Left ventricle myocardium superior (tissue), 1 donor: ENCODE results near the gene DACT1. TPM values are rescaled to one million over a fixed set of nuclear protein-coding genes. Genes with fewer than 3 reads are reported as not detected.

Source experiments
- ATAC-seq: fragments of 200-7000 bp; cut with Tn5 transposase; one replicate; pipeline ENCODE4 v1.9.1; 2020; ENCODE audit warnings: mild to moderate bottlenecking, moderate library complexity
- DNase-seq: peaks from one replicate; pipeline ENCODE4 v3.0.0-alpha.2; 2020
- intact Hi-C: fragments of 100-400 bp; cut with micrococcal nuclease; formaldehyde crosslinking; loops from one replicate; pipeline ENCODE4 v1.11.0; 2022
- total RNA-seq: library from RNA; stranded (reverse); fragmentation: NEBNext Ultra II Directional; extraction: Animal tissue kit (Norgen Biotek cat#: 25700); gene quantifications from one replicate; pipeline ENCODE4 v1.2.1, GENCODE V29; 2021
- donor health status: DM: no; HTN: yes; CAD: no; lungs with severe emphysema.

DACT1 gene
- total RNA-seq, 1 donor from 2014 or later = 2.2 TPM

DNA sequence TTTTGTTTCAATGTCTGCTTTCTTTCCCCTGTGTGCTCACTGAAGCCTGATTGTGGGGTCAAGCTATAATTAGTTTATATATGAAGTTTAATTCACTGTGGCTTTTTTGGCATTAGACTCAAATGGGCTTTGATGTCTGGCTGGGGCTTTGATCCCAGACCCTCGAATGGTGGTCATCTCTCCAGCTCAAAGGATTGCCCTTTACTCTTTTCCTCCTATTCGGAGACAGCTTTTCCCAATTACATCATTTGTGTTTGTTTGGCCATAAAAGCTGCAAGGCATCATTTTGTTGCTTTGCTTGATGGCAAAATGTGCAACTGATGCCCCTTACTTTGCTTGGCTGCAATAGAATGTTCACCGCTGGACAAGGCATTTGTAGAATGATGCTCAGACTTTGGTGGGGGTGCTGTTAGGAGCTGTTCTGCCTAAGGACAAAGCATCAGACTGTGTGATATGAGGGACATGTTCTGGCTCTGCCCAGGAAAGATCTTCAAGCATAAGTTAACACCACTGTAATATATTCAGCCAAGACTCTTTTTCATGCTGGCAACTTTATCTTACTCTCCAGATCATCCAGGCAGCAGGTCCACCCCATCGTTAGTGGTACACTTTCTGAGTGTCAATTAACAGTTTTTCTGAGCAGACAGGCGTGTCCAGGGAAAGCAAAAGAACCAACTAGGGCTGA, 3.2 kb upstream of the DACT1 start:
- no peak for ATAC-seq
- intact Hi-C loops = no loop called here
- no peak for DNase-seq

DNA sequence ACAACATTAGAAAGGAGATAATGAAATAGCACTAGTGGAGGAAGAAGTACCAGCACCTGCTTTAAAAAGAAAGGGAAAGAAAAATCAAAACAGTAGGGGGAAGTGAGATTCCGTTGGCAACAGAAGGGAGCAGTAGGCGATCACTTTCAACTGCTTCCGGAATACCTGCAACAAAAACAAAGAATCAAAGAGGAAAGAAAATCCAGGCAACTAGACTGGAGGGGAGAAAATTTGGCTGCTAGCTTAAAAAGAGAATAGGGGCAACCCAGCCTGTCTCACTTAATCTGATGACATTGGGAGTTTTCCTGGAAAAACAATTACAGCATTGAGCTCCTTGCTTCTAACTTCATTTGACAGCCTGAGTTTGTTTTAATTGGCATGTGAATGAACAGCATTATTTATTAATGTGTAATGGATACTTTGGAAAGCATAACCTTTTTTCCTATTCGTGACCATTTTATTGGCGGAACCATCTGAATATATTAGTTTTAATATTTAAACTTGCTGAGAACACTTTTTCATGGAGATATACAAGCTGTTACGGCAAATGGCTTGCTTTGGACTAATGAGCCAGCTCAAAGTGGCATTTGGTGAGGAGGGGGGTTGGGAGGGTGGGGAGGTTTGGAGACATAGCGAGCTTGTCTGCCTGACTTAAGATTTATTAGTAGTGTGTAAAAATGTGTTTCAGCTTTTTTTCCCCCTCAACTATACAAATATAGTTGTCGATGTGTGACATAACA, 2.5 kb upstream of the DACT1 start:
- DNase-seq = no peak
- intact Hi-C loops = no loop called here
- no peak for ATAC-seq

DNA sequence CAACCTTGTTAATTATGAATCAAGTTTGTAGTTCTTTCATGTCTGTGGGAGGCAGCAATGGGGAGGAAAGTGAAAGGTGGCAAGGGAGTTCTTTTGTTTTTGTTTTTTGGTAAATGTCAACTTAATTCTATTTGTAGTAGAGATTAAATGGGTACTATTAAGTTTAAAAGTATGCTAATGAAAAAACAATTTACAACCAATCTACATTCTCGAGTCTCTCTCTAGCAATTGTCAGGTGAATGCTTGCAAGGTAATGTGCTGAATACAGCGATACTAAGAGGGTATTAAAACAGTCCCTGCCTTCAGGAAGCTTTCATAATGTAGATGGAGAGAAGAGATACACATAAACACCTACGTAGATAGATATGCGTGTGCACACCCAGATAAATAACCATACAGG, 1.6 kb upstream of the DACT1 start:
- intact Hi-C loops = no loop called here
- ATAC-seq = no peak
- DNase-seq = no peak

DNA sequence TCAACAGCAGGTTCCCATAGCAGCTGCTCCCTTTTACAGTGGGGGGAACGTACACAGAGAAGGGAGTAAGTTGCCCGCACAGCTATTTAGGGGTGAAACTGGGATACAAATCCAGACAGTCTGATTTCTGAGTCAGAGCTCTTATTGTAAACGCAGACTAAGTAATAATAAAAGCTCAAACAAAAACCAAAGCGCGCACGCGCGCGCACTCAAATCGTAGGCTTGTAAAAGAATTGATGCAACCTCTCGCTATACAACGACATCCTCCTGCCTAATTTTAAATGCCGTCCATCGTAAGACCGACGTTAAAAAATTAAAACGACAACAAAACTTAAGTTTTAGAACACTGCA, 747 bp upstream of the DACT1 start:
- ATAC-seq (peak; percentile 5), DNase-seq (peak; percentile 59)
- intact Hi-C loops = no loop called here

DNA sequence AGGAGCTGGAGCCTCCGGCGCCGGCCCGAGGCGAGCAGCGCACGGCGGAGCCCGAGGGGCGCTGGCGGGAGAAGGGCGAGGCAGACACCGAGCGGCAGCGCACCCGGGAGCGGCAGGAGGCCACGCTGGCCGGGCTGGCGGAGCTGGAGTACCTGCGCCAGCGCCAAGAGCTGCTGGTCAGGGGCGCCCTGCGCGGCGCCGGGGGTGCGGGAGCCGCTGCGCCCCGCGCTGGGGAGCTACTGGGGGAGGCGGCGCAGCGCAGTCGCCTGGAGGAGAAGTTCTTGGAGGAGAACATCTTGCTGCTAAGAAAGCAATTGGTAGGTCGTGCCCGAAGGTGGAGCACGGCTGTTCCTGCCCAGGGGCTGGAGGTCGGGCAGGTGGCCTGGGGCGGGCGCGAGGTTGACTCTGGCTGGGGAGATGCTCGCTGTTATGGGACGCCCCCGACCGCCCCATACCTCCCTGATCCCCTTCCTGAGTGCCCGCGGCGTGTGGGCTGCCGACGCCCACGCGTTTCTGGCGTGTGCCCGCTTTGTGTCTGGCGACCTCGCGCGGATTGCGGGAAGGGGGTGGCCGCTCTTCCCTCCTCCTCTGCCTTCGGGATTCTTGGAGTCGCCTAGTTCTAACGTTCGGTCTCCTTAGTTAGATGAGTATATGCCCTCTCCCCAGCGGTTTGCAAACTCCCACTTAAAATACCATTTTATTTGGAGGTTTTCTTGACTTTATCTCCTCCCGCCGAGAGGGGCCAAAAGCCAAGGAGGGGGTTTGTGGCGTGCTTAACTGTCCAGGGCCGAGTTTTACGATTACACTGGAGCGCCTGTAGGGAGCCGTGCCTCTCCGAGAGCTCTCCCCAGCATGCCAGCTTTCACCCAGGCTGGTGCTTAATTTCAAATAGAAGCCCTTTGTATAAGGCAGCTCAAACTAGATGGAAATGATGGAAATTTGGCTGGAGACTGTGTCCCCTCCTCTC, 752 bp downstream of the DACT1 start:
- ATAC-seq (peak; percentile 38), DNase-seq (peak; percentile 49)
- intact Hi-C loops = no loop called here

DNA sequence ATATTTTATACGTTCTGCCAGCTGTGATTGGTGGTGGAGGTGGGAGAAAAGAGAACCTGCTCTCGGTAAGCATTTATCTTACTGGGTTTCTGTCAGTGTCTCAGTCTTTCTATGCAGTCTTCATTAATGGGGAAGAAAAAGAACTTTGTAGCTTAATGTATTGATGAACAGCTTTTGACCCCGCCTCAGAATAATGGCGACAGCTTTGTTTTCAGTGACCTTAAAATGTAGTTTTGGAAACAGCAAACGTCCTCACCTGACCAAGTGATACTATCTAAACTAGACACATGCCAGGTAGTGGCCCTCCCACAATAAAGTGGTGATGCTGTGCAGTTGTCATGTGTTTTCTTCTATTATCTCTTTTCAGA, 1.4 kb downstream of the DACT1 start:
- intact Hi-C loops = no loop called here

DNA sequence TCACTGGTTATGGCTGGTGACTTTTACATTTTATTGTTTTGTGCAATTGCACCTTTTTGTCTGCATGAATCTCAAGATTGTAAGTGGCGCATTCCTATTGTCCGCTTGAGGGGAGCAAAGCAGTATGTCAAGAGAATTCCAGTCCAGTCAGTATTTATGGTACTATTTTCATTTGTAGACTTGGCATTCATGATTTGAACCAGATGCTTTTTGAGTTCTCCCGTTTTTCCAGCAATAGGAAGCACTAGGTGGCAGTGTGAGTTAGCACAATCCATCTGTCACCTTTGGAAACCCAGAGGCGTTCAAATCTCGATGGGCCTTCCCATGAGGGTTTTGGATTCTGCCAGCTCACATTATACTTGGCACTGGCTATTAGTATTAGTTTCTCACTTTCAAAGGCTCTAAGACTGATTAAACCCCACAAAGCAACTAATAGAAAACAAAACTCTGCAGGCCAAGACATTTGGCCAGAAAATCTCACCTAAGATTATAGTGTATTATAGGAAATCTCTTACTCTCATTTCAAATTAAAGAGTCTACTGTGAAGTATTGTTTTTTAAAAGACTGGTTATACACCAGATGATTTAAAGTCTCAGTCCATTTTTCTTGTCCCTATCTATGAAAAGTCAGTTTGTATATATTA, 2.2 kb downstream of the DACT1 start:
- intact Hi-C loops = no loop called here
- ATAC-seq (peak; percentile 56), DNase-seq (no peak)

More for the DNA sequence above, 1.4 kb downstream of the DACT1 start:
- ATAC-seq (no peak), DNase-seq (no peak)

DNA sequence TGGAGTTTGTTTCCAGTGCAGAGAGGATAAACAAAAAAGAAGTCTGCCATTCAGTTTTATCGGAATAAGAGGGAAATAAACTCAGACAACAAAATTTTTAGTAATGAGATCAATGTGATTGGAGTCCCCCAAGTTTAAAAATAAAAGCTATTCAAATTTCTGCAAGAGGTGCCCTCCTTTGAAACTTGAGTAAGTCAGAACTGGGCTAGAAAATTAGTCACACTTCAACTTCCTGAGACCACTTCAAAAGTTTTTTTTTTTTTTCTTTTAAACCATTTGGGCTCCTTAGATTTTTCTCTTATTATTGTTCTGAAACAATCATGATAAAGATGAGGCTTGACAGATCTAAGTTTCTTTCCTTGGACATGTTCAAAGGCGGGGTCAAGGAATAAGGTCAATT, 3.2 kb downstream of the DACT1 start:
- intact Hi-C loops = no loop called here
- ATAC-seq = no peak
- no peak for DNase-seq

DNA sequence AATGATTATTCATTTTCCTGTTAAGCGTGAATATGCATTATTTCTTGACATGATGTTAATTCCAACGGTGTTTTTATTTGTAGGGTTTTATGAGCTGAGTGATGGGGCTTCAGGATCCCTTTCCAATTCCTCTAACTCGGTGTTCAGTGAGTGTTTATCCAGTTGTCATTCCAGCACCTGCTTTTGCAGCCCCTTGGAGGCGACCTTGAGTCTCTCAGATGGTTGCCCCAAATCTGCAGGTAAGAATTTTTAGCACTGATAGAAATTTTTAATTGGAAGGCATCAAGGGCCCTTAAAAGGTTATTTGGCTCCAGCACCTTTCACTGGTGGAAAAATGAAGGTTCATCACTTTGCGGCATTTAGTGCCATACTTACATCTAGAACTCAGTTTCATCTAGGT, 3.7 kb downstream of the DACT1 start:
- no peak for DNase-seq
- ATAC-seq = no peak
- intact Hi-C loops = no loop called here

DNA sequence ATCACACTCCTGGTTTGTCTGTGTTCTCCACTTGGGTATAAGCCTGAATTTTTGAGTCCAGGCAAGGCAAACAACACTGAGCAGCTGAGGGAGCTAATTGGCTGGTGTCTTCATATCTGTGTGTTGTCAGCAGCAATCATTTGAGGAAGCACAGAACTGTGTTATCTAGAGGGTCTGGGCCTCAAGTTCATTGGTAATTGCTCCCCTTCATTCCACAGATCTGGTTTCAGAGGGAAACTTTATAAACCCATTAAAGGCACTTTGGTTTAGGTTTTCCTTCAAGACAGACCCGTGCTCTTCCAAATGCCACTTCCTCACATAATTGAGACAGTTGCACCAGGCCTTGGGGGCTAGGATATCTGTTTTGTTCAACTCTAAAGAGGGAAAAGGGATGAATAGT, 5.6 kb downstream of the DACT1 start:
- intact Hi-C loops = no loop called here
- ATAC-seq (no peak), DNase-seq (no peak)

DNA sequence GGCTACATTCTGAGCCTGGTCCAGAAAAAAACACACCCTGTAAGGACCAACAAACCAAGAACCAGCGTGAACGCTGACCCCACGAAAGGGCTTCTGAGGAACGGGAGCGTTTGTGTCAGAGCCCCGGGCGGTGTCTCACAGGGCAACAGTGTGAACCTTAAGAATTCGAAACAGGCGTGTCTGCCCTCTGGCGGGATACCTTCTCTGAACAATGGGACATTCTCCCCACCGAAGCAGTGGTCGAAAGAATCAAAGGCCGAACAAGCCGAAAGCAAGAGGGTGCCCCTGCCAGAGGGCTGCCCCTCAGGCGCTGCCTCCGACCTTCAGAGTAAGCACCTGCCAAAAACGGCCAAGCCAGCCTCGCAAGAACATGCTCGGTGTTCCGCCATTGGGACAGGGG, 7.9 kb downstream of the DACT1 start:
- DNase-seq (no peak), ATAC-seq (no peak)
- intact Hi-C loops = no loop called here

DNA sequence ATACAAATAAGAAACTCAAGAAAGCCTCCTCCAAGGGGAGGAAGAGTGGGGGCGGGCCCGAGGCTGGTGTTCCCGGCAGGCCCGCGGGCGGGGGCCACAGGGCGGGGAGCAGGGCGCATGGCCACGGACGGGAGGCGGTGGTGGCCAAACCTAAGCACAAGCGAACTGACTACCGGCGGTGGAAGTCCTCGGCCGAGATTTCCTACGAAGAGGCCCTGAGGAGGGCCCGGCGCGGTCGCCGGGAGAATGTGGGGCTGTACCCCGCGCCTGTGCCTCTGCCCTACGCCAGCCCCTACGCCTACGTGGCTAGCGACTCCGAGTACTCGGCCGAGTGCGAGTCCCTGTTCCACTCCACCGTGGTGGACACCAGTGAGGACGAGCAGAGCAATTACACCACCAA, 8.7 kb downstream of the DACT1 start:
- intact Hi-C loops = no loop called here
- DNase-seq (no peak), ATAC-seq (no peak)

DNA sequence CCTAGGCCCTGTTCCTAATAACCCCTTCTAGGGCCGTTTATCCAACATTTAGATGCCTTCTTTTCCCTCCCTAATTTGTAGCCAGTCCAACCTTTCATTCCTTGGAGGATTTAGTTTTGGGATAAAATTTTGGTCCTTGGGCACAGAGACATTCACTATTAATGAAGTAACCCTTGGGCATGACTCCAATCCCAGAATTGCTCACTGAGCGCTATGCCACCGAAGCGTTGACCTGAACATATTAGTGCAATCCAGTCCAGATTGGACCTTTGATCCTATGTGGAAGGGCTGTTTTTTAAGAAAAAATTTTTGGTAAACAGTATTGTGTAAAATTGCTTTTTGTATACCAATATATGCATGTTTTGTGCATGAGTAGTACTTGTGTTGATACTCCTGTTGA, 10.0 kb downstream of the DACT1 start:
- intact Hi-C loops = no loop called here
- ATAC-seq = no peak
- no peak for DNase-seq

DNA sequence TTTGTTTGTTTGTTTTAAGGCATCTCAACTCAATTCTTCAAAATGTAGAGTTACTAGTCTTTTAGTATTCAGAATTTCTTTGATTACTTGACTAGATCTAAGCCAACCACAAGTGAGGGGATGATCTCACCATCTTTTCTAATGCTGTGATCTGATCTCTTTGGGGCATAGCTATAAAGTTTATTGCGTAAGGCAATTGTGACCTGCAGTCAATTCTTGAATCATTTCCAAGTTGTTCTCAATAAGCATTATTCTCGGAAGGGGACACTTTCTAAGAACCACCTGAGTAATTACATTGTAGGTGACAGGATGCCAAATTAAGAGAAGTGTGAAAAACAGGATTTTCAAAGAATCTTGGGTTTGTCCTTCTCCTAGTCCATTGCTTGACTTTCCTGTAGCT, 13.1 kb downstream of the DACT1 start:
- ATAC-seq = no peak
- intact Hi-C loops = no loop called here

DNA sequence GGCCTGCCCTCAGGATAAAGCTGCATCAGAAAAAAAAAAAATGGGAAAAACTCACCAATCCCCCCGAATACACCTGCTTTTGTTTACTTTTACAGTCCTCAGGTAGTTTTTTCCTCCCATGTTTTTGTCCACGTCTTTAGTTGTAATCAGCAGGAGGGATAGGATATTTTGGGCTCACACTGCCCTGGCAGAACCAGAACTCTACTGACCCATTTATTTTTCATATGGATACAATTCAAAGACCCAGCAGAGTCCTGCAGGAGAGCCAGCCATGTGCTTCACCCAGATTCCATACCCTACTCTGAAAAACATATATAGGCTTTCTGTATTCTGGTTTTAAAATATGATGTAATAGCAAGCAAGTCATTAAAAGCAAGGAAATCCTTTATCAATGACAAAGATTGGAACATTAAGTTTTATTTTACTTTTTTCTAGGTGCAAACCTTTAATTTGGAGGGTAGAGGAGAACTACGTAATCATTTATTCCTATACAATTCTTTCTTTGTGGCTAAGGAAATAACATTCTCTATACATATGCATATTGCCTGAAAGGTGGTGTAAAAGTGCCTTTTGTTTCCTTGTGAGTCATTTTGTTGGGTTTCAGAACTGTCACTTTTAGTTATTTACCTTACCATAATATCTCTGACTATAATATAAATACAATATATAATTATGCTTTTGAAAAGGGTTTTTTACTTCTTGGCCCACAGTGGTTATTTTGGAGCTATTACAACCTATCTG, 19.1 kb downstream of the DACT1 start:
- intact Hi-C loops = no loop called here
- ATAC-seq (no peak), DNase-seq (no peak)

More for the DNA sequence above, 13.1 kb downstream of the DACT1 start:
- DNase-seq = no peak

DNA sequence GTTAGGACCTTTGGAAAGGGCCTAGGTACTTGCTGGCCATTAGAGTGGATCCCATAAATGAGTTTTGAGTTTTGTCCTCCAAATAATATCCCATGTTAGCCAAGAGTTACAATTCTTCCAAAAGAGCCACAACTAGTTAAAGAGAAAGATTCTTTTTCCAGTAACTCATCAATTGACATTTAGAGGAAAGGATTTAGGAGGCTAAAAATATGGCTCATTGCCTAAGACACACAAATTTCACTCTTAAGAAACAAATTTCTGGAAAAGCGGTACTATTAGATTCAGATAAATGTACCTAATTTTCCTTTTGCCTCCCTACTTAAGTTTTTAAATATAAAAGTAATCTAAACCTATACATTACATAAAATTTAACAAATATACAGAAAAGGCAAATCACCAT, 21.3 kb downstream of the DACT1 start:
- ATAC-seq (no peak), DNase-seq (no peak)
- intact Hi-C loops = no loop called here

DNA sequence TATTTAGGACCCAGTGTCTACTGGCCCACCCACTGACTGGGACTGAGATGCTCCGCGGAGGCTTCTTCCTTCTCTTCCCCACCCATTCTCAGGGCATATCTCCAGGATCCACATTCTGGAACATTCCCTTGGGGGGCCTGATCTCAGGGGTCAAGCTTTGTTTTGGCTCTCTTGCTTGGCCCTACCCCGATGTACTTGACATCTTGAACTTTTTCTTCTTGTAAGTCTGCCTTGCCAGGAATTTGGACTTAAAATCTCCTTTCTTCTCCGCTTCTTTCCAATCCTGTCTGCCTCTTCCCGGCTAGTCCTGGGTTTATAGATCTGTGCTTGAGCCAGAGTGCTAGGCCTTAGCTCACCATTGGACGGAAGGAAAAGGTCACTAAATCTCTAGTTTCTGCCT, 22.1 kb downstream of the DACT1 start:
- intact Hi-C loops = no loop called here
- ATAC-seq = peak; percentile 91

DNA sequence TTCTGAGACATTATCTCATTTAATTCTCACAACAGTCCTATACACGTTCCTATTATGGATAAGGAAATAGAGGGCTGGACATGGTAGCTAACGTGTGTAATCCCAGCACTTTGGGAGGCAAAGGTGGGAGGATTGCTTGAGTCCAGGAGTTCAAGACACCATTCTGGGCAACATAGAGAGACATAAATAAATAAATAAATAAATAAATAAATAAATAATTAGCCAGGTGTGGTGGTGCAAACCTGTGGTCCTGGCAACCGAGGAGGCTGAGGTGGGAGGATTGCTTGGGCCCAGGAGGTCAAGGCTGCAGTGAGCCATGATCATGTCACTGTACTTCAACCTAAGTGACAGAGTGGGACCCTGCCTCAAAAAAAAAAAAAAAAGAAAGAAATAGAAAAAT, 22.6 kb downstream of the DACT1 start:
- ATAC-seq = no peak
- intact Hi-C loops = no loop called here
- DNase-seq = no peak

More for the DNA sequence above, 22.1 kb downstream of the DACT1 start:
- DNase-seq = peak; percentile 39

DNA sequence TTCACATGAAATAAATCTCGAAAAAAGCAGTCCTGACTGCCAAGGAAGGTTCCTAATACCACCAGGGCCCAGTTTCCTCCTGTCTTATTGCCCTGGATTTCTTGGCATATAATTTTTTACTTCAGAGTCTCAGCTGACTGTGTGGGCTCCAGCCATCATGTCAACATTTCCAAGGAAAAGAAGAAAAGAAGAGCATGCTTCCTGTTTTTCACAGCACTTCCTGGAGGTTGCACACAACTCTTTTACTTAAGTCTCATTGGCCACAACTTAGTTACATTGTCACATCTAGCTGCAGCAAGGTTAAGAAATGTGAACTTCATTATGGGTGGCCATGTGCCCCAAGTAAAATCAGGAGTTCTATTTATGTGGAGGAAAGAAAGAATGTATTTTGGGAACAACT, 24.3 kb downstream of the DACT1 start:
- ATAC-seq (no peak), DNase-seq (no peak)
- intact Hi-C loops = no loop called here
